ENCODE results near the gene FLYWCH1.

FLYWCH1 gene

GRCh38 chr16:2902337-2903130 is 9.2 kb upstream of the FLYWCH1 start:
- H3K4me3 ChIP-seq (ENCODE audit: low read depth, low read length) = no peak overlapping the region
- no peak for TF ChIP-seq CTCF (IDR thresholded peaks at IDR 0.05; ENCODE audit: insufficient read depth, low read length, missing control alignments)
- POLR2A ChIA-PET = interaction anchor here (0.6 kb wide), 1 partner anchor 22 kb away, joined by 3 read pairs; no protein-coding TSS in a partner anchor
- no peak for DNase-seq (ENCODE audit: low read depth, low spot score)
- CTCF ChIA-PET = interaction anchor here (0.8 to 1.8 kb wide), 10 partner anchors 10 to 64 kb away, joined by 3 to 13 read pairs (median 3); partner anchors contain the start of gene FLYWCH2

GRCh38 chr16:2904100-2904921 is 7.4 kb upstream of the FLYWCH1 start:
- peak; percentile 98 for TF ChIP-seq CTCF (IDR thresholded peaks at IDR 0.05; ENCODE audit: insufficient read depth, low read length, missing control alignments)
- POLR2A ChIA-PET = no interaction called here

GRCh38 chr16:2904922-2905240 is 6.8 kb upstream of the FLYWCH1 start:
- ChIA-PET POLR2A (interaction anchor here (1.1 kb wide), 1 partner anchor 22 kb away, joined by 11 read pairs; the partner anchor contains the start of gene FLYWCH2), CTCF (interaction anchor here (1.6 kb wide), 2 partner anchors 15 to 22 kb away, joined by 6 to 11 read pairs; no protein-coding TSS in a partner anchor)
- peak overlapping the region; percentile 78 for H3K4me3 ChIP-seq (ENCODE audit: low read depth, low read length)
- DNase-seq (ENCODE audit: low read depth, low spot score) = no peak
- TF ChIP-seq CTCF (IDR thresholded peaks at IDR 0.05; ENCODE audit: insufficient read depth, low read length, missing control alignments) = no peak

More at GRCh38 chr16:2904100-2904921, 7.4 kb upstream of the FLYWCH1 start:
- peak overlapping the region; percentile 78 for H3K4me3 ChIP-seq (ENCODE audit: low read depth, low read length)
- CTCF ChIA-PET = interaction anchor here (0.7 to 1.3 kb wide), 10 partner anchors 9 to 65 kb away, joined by 3 to 7 read pairs (median 5); partner anchors contain the start of gene FLYWCH2
- DNase-seq (ENCODE audit: low read depth, low spot score) = no peak

GRCh38 chr16:2905241-2905987 is 6.3 kb upstream of the FLYWCH1 start:
- POLR2A ChIA-PET = interaction anchor here (0.6 to 1.2 kb wide), 5 partner anchors 9 to 37 kb away, joined by 3 to 11 read pairs (median 5); partner anchors contain the start of gene FLYWCH2
- no peak for TF ChIP-seq CTCF (IDR thresholded peaks at IDR 0.05; ENCODE audit: insufficient read depth, low read length, missing control alignments)
- peak overlapping the region; percentile 78 for H3K4me3 ChIP-seq (ENCODE audit: low read depth, low read length)
- DNase-seq (ENCODE audit: low read depth, low spot score) = peak; percentile 95
- CTCF ChIA-PET = interaction anchor here (0.8 to 2.9 kb wide), 9 partner anchors 9 to 66 kb away, joined by 3 to 27 read pairs (median 4); no protein-coding TSS in a partner anchor

GRCh38 chr16:2905988-2906387 is 5.7 kb upstream of the FLYWCH1 start:
- ChIA-PET CTCF (interaction anchor here (0.8 to 2.9 kb wide), 9 partner anchors 8 to 67 kb away, joined by 3 to 27 read pairs (median 4); no protein-coding TSS in a partner anchor), POLR2A (interaction anchor here (0.6 to 1.2 kb wide), 5 partner anchors 9 to 38 kb away, joined by 3 to 11 read pairs (median 5); partner anchors contain the start of gene FLYWCH2)
- H3K4me3 ChIP-seq (ENCODE audit: low read depth, low read length) = no peak overlapping the region
- no peak for DNase-seq (ENCODE audit: low read depth, low spot score)
- no peak for TF ChIP-seq CTCF (IDR thresholded peaks at IDR 0.05; ENCODE audit: insufficient read depth, low read length, missing control alignments)
